GM23338 (cell line): ENCODE data around the gene SCAMP5. TPM values are rescaled to one million over a fixed set of nuclear protein-coding genes. Genes with fewer than 3 reads are reported as not detected.
A peak's percentile ranks its signal among the peaks of the same experiment; 100 is the strongest.

Experiments
- ATAC-seq: fragments of 200-7000 bp; cut with Tn5 transposase; 3 replicates; pipeline ENCODE4 v1.9.1; 2020
- DNase-seq: peaks from one replicate; pipeline ENCODE4 v3.0.0-alpha.2; 2015; ENCODE audit warnings: low spot score
- H2AFZ ChIP-seq: fragments of 200-600 bp; sonication (generic); 2 replicates; pipeline ENCODE4 v1.8.0; 2016; ENCODE audit warnings: antibody characterized with exemption, mild to moderate bottlenecking, moderate library complexity
- H3F3A ChIP-seq: fragments of 200-600 bp; sonication (generic); replicated peaks from 2 replicates; pipeline ENCODE4 v1.8.0; 2017; ENCODE audit warnings: antibody characterized with exemption, mixed run types, low read depth
- H3K27ac ChIP-seq: fragments of 200-600 bp; sonication (generic); 2 replicates; pipeline ENCODE4 v1.6.1; 2016; ENCODE audit warnings: low read depth
- H3K27me3 ChIP-seq: fragments of 200-600 bp; sonication (generic); 2 replicates; pipeline ENCODE4 v1.8.0; 2016; ENCODE audit warnings: mild to moderate bottlenecking, mixed run types, moderate library complexity; ENCODE audit not compliant: insufficient read depth
- H3K36me3 ChIP-seq: fragments of 200-600 bp; sonication (generic); 2 replicates; pipeline ENCODE4 v1.8.0; 2016; ENCODE audit warnings: mild to moderate bottlenecking; ENCODE audit not compliant: insufficient read depth
- H3K4me1 ChIP-seq: fragments of 200-600 bp; sonication (generic); 2 replicates; pipeline ENCODE4 v1.8.0; 2016; ENCODE audit warnings: mild to moderate bottlenecking, moderate library complexity; ENCODE audit not compliant: insufficient read depth
- H3K4me2 ChIP-seq: fragments of 200-600 bp; sonication (generic); 2 replicates; pipeline ENCODE4 v1.7.1; 2017; ENCODE audit warnings: mixed run types
- H3K4me3 ChIP-seq: fragments of 200-600 bp; sonication (generic); 2 replicates; pipeline ENCODE4 v1.6.1; 2016; ENCODE audit warnings: mixed run types
- H3K79me2 ChIP-seq: fragments of 200-600 bp; sonication (generic); replicated peaks from 2 replicates; pipeline ENCODE4 v1.8.0; 2017; ENCODE audit warnings: mild to moderate bottlenecking; ENCODE audit not compliant: insufficient read depth
- H3K9me2 ChIP-seq: fragments of 200-600 bp; sonication (generic); 2 replicates; pipeline ENCODE4 v1.8.0; 2017; ENCODE audit not compliant: insufficient read depth
- H4K20me1 ChIP-seq: fragments of 200-600 bp; sonication (generic); replicated peaks from 2 replicates; pipeline ENCODE4 v1.8.0; 2017; ENCODE audit warnings: mild to moderate bottlenecking; ENCODE audit not compliant: insufficient read depth
- H3K27ac Mint-ChIP-seq: 2 replicates; pipeline ENCODE4 v1.8.0; 2020; ENCODE audit warnings: inconsistent platforms, mild to moderate bottlenecking, moderate library complexity, mixed read lengths
- H3K27me3 Mint-ChIP-seq: 3 replicates; pipeline ENCODE4 v1.8.0; 2022; ENCODE audit warnings: low read depth, mild to moderate bottlenecking, moderate library complexity, mixed read lengths, inconsistent platforms; ENCODE audit not compliant: insufficient read depth, poor library complexity
- H3K36me3 Mint-ChIP-seq: 3 replicates; pipeline ENCODE4 v1.8.0; 2021; ENCODE audit warnings: low read depth, mild to moderate bottlenecking, inconsistent platforms, moderate library complexity, mixed read lengths
- H3K4me1 Mint-ChIP-seq: 3 replicates; pipeline ENCODE4 v1.8.0; 2020; ENCODE audit warnings: mild to moderate bottlenecking, inconsistent platforms, mixed read lengths
- H3K4me3 Mint-ChIP-seq: 3 replicates; pipeline ENCODE4 v1.8.0; 2021; ENCODE audit warnings: moderate library complexity, mild to moderate bottlenecking, inconsistent platforms, mixed read lengths
- H3K9me3 Mint-ChIP-seq: 3 replicates; pipeline ENCODE4 v1.8.0; 2020; ENCODE audit warnings: moderate library complexity, mild to moderate bottlenecking, inconsistent platforms, mixed read lengths
- CREB1 ChIP-seq: fragments of 250-450 bp; sonication (Bioruptor Pico); IDR thresholded peaks from 2 replicates; pipeline ENCODE4 v1.5.0; 2020; ENCODE audit warnings: low read depth, mild to moderate bottlenecking, moderate library complexity
- EZH2 ChIP-seq: fragments of 200-600 bp; sonication (generic); IDR thresholded peaks from one replicate; pipeline ENCODE4 v1.8.0; 2017; ENCODE audit warnings: antibody characterized with exemption, mild to moderate bottlenecking, low read depth; ENCODE audit not compliant: unreplicated experiment
- EZH2phosphoT487 ChIP-seq: fragments of 200-600 bp; sonication (generic); IDR thresholded peaks from one replicate; pipeline ENCODE4 v1.8.1; 2018; ENCODE audit warnings: antibody characterized with exemption; ENCODE audit not compliant: unreplicated experiment
- JUNB ChIP-seq: IDR thresholded peaks from one replicate; pipeline ENCODE4 v1.6.1; 2016; ENCODE audit warnings: antibody characterized with exemption; ENCODE audit not compliant: unreplicated experiment
- NANOG ChIP-seq: IDR thresholded peaks from 2 replicates; pipeline ENCODE4 v1.6.1; 2016; ENCODE audit warnings: antibody characterized with exemption, borderline replicate concordance
- POLR2AphosphoS5 ChIP-seq: IDR thresholded peaks from 2 replicates; pipeline ENCODE4 v1.6.1; 2016; ENCODE audit warnings: antibody characterized with exemption, low read depth
- STAT1 ChIP-seq: IDR thresholded peaks from one replicate; pipeline ENCODE4 v1.6.1; 2016; ENCODE audit warnings: antibody characterized with exemption; ENCODE audit not compliant: unreplicated experiment
- ZNF114 ChIP-seq: fragments of 250-450 bp; sonication (Bioruptor Pico); IDR thresholded peaks from 2 replicates; pipeline ENCODE4 v1.5.0; 2020; ENCODE audit warnings: mild to moderate bottlenecking, moderate library complexity
- ZNF331 ChIP-seq: fragments of 250-450 bp; sonication (Bioruptor Pico); IDR thresholded peaks from 2 replicates; pipeline ENCODE4 v1.5.0; 2020; ENCODE audit warnings: low read depth, mild to moderate bottlenecking, moderate library complexity
- polyA plus RNA-seq: library from polyadenylated mRNA; unstranded; fragments of >200 nt; fragmentation: Nextera tagmentation; extraction: Ambion mirVana; gene quantifications from 2 replicates; pipeline ENCODE4 v1.2.1, GENCODE V29; 2016
- total RNA-seq: library from RNA; depleted of rRNA; stranded (reverse); fragments of >200 nt; shearing (Covaris generic); gene quantifications from 2 replicates; pipeline ENCODE4 v1.2.3, GENCODE V29; 2014
- TF ChIP-seq, protein P1 (sequence below), 2 experiments: fragments of 200-600 bp in 1 of 2; sonication (generic) in 1 of 2; conservative IDR thresholded peaks; 2 replicates each; pipeline versions ENCODE4 v1.5.1 to v1.6.1; 2016 to 2017; ENCODE audit warnings: antibody characterized with exemption in 2 of 2, low read depth in 2 of 2, mild to moderate bottlenecking in 2 of 2, moderate library complexity in 1 of 2
- TF ChIP-seq, protein P2 (sequence below): IDR thresholded peaks from one replicate; pipeline ENCODE4 v1.6.1; 2018; ENCODE audit warnings: antibody characterized with exemption; ENCODE audit not compliant: unreplicated experiment
- TF ChIP-seq, protein P3 (sequence below): fragments of 250-450 bp; sonication (Bioruptor Pico); IDR thresholded peaks from 2 replicates; pipeline ENCODE4 v1.5.0; 2020; ENCODE audit warnings: mild to moderate bottlenecking, moderate library complexity
- TF ChIP-seq, protein P4 (sequence below): IDR thresholded peaks from 2 replicates; pipeline ENCODE4 v1.6.1; 2016; ENCODE audit warnings: antibody characterized with exemption

SCAMP5 gene
- total and polyA plus RNA-seq, 2 experiments from 2014 or later: 12.8 to 43.3 TPM

DNA sequence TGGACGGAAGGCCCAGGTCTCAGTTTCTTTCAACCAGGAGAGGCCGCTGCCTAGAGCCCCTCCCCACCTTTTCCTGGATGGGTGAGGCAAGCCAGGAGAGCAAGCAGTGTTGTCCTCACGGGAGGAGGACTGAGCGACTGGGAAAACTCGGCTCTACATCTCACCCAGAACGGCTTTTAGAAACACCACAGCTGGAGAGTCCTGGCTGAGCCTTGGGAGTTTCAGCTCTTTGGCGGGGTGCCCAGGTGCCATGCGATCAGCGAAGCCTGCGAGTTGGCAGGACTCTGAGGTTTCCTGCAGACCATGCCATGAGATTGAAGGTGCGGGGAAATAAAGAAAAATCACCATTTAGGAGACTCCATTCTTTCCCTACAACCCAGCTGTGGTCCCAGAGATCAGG is 54.0 kb downstream of the SCAMP5 start:
- Mint-ChIP-seq H3K4me3 (no peak overlapping the region), H3K27ac (0 out of 2 replicates have a peak overlapping the region, but pooled peaks have one; percentile 24), H3K27me3 (peaks cover 6% of the 10 kb centered on the region), H3K4me1 (peaks cover 18% of the 10 kb centered on the region), H3K9me3 (no peaks in the 10 kb centered on the region), H3K36me3 (no peaks in the 10 kb centered on the region; the same call in 2 of the 3 replicates)
- H3K4me3 ChIP-seq: no peak overlapping the region
- no peaks in the 10 kb centered on the region for H3K9me2 ChIP-seq
- no peak overlapping the region for H3K27ac ChIP-seq
- TF ChIP-seq POLR2AphosphoS5 (no peak), EZH2 (no peak), JUNB (no peak), CREB1 (CRISPR knock-in tag) (no peak), ZNF331 (CRISPR knock-in tag) (no peak), ZNF114 (CRISPR knock-in tag) (no peak), STAT1 (no peak), NANOG (no peak), EZH2phosphoT487 (no peak)
- TF ChIP-seq, protein P1, sequence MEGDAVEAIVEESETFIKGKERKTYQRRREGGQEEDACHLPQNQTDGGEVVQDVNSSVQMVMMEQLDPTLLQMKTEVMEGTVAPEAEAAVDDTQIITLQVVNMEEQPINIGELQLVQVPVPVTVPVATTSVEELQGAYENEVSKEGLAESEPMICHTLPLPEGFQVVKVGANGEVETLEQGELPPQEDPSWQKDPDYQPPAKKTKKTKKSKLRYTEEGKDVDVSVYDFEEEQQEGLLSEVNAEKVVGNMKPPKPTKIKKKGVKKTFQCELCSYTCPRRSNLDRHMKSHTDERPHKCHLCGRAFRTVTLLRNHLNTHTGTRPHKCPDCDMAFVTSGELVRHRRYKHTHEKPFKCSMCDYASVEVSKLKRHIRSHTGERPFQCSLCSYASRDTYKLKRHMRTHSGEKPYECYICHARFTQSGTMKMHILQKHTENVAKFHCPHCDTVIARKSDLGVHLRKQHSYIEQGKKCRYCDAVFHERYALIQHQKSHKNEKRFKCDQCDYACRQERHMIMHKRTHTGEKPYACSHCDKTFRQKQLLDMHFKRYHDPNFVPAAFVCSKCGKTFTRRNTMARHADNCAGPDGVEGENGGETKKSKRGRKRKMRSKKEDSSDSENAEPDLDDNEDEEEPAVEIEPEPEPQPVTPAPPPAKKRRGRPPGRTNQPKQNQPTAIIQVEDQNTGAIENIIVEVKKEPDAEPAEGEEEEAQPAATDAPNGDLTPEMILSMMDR (conservative IDR thresholded peaks at IDR 0.05; ENCODE audit: low read depth in 2 of 2): no peak
- TF ChIP-seq, protein P2, sequence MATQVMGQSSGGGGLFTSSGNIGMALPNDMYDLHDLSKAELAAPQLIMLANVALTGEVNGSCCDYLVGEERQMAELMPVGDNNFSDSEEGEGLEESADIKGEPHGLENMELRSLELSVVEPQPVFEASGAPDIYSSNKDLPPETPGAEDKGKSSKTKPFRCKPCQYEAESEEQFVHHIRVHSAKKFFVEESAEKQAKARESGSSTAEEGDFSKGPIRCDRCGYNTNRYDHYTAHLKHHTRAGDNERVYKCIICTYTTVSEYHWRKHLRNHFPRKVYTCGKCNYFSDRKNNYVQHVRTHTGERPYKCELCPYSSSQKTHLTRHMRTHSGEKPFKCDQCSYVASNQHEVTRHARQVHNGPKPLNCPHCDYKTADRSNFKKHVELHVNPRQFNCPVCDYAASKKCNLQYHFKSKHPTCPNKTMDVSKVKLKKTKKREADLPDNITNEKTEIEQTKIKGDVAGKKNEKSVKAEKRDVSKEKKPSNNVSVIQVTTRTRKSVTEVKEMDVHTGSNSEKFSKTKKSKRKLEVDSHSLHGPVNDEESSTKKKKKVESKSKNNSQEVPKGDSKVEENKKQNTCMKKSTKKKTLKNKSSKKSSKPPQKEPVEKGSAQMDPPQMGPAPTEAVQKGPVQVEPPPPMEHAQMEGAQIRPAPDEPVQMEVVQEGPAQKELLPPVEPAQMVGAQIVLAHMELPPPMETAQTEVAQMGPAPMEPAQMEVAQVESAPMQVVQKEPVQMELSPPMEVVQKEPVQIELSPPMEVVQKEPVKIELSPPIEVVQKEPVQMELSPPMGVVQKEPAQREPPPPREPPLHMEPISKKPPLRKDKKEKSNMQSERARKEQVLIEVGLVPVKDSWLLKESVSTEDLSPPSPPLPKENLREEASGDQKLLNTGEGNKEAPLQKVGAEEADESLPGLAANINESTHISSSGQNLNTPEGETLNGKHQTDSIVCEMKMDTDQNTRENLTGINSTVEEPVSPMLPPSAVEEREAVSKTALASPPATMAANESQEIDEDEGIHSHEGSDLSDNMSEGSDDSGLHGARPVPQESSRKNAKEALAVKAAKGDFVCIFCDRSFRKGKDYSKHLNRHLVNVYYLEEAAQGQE: no peak
- TF ChIP-seq, protein P3, sequence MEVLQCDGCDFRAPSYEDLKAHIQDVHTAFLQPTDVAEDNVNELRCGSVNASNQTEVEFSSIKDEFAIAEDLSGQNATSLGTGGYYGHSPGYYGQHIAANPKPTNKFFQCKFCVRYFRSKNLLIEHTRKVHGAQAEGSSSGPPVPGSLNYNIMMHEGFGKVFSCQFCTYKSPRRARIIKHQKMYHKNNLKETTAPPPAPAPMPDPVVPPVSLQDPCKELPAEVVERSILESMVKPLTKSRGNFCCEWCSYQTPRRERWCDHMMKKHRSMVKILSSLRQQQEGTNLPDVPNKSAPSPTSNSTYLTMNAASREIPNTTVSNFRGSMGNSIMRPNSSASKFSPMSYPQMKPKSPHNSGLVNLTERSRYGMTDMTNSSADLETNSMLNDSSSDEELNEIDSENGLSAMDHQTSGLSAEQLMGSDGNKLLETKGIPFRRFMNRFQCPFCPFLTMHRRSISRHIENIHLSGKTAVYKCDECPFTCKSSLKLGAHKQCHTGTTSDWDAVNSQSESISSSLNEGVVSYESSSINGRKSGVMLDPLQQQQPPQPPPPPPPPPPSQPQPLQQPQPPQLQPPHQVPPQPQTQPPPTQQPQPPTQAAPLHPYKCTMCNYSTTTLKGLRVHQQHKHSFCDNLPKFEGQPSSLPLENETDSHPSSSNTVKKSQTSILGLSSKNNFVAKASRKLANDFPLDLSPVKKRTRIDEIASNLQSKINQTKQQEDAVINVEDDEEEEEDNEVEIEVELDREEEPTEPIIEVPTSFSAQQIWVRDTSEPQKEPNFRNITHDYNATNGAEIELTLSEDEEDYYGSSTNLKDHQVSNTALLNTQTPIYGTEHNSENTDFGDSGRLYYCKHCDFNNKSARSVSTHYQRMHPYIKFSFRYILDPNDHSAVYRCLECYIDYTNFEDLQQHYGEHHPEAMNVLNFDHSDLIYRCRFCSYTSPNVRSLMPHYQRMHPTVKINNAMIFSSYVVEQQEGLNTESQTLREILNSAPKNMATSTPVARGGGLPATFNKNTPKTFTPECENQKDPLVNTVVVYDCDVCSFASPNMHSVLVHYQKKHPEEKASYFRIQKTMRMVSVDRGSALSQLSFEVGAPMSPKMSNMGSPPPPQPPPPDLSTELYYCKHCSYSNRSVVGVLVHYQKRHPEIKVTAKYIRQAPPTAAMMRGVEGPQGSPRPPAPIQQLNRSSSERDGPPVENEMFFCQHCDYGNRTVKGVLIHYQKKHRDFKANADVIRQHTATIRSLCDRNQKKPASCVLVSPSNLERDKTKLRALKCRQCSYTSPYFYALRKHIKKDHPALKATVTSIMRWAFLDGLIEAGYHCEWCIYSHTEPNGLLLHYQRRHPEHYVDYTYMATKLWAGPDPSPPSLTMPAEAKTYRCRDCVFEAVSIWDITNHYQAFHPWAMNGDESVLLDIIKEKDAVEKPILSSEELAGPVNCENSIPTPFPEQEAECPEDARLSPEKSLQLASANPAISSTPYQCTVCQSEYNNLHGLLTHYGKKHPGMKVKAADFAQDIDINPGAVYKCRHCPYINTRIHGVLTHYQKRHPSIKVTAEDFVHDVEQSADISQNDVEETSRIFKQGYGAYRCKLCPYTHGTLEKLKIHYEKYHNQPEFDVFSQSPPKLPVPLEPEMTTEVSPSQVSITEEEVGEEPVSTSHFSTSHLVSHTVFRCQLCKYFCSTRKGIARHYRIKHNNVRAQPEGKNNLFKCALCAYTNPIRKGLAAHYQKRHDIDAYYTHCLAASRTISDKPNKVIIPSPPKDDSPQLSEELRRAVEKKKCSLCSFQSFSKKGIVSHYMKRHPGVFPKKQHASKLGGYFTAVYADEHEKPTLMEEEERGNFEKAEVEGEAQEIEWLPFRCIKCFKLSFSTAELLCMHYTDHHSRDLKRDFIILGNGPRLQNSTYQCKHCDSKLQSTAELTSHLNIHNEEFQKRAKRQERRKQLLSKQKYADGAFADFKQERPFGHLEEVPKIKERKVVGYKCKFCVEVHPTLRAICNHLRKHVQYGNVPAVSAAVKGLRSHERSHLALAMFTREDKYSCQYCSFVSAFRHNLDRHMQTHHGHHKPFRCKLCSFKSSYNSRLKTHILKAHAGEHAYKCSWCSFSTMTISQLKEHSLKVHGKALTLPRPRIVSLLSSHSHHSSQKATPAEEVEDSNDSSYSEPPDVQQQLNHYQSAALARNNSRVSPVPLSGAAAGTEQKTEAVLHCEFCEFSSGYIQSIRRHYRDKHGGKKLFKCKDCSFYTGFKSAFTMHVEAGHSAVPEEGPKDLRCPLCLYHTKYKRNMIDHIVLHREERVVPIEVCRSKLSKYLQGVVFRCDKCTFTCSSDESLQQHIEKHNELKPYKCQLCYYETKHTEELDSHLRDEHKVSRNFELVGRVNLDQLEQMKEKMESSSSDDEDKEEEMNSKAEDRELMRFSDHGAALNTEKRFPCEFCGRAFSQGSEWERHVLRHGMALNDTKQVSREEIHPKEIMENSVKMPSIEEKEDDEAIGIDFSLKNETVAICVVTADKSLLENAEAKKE: no peak
- TF ChIP-seq, protein P4, sequence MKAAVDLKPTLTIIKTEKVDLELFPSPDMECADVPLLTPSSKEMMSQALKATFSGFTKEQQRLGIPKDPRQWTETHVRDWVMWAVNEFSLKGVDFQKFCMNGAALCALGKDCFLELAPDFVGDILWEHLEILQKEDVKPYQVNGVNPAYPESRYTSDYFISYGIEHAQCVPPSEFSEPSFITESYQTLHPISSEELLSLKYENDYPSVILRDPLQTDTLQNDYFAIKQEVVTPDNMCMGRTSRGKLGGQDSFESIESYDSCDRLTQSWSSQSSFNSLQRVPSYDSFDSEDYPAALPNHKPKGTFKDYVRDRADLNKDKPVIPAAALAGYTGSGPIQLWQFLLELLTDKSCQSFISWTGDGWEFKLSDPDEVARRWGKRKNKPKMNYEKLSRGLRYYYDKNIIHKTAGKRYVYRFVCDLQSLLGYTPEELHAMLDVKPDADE: no peak
- no peak overlapping the region for H2AFZ ChIP-seq
- no peaks in the 10 kb centered on the region for H3F3A ChIP-seq
- ATAC-seq: no peak
- DNase-seq: no peak
- H3K4me2 ChIP-seq: no peak overlapping the region
- H4K20me1 ChIP-seq: no peaks in the 10 kb centered on the region; the same call in 1 of the 2 replicates
- no peaks in the 10 kb centered on the region for H3K79me2 ChIP-seq
- H3K4me1 ChIP-seq: peaks cover 7% of the 10 kb centered on the region
- H3K36me3 ChIP-seq: no peaks in the 10 kb centered on the region
- H3K27me3 ChIP-seq: no peaks in the 10 kb centered on the region
